Fibroblast of lung (primary cell): Measurements from ENCODE around the gene P2RY13.

Experiments used
- EZH2 ChIP-seq: IDR thresholded peaks from 2 replicates; pipeline ENCODE4 v1.5.1; 2012; ENCODE audit warnings: low read length, control low read depth, mild to moderate bottlenecking; ENCODE audit errors: missing control alignments
- TF ChIP-seq, protein P1 (sequence below), 2 donors: IDR thresholded peaks in 1 of 2; conservative IDR thresholded peaks in 1 of 2; 1 replicate in 1 of 2; 2 replicates in 1 of 2; pipeline ENCODE4 v1.5.1; 2011 to 2012; ENCODE audit warnings: low read length in 2 of 2, control low read depth in 1 of 2, inconsistent platforms in 1 of 2, low read depth in 1 of 2, mild to moderate bottlenecking in 1 of 2

DNA sequence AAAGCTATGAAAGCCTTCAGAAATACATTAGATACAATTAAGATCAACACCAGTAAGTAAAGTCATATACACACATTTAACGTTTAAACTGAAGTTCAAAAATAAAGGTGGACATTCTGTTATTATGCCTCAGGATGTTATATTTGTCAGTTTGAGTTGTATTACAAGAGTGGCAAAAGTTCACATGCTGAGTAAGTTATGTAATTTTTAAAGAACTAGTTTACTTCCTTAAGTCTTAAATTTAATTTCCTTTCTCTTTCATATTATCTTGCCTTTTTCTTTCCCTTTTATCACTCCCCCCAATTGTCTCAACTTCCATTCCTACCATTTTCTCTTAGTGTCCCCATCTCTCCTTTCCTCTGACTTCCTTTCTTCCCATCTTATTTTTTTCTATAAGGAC lies 7.8 kb downstream of the P2RY13 start:
- TF ChIP-seq, protein P1, sequence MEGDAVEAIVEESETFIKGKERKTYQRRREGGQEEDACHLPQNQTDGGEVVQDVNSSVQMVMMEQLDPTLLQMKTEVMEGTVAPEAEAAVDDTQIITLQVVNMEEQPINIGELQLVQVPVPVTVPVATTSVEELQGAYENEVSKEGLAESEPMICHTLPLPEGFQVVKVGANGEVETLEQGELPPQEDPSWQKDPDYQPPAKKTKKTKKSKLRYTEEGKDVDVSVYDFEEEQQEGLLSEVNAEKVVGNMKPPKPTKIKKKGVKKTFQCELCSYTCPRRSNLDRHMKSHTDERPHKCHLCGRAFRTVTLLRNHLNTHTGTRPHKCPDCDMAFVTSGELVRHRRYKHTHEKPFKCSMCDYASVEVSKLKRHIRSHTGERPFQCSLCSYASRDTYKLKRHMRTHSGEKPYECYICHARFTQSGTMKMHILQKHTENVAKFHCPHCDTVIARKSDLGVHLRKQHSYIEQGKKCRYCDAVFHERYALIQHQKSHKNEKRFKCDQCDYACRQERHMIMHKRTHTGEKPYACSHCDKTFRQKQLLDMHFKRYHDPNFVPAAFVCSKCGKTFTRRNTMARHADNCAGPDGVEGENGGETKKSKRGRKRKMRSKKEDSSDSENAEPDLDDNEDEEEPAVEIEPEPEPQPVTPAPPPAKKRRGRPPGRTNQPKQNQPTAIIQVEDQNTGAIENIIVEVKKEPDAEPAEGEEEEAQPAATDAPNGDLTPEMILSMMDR (conservative IDR thresholded peaks at IDR 0.05 in 1 of 2, IDR thresholded peaks at IDR 0.05 in 1 of 2; ENCODE audit: low read depth in 1 of 2, low read length in 2 of 2) = no peak
- no peak for TF ChIP-seq EZH2
